ENCODE results near the gene AASDH. TPM values are rescaled to one million over a fixed set of nuclear protein-coding genes. Genes with fewer than 3 reads are reported as not detected.
"Not testable (repeated sequence)": the region's sequence is repeated elsewhere in the genome, so short reads cannot be mapped to it uniquely, and the experiment has no call there.

The AASDH gene
- total RNA-seq, 1 experiment from 2014 or later: 6.6 TPM

GRCh38 chr4:56405016-56405415 is 17.7 kb upstream of the AASDH start:
- DNase-seq (ENCODE audit: low spot score): no peak

- DNase-seq (ENCODE audit: low spot score): no peak
Measured at GRCh38 chr4:56400560-56400959, 13.3 kb upstream of the AASDH start.

- no peak for DNase-seq (ENCODE audit: low spot score)
Measured at GRCh38 chr4:56391270-56391669, 4.0 kb upstream of the AASDH start.

GRCh38 chr4:56389558-56389957 is 2.3 kb upstream of the AASDH start:
- DNase-seq (ENCODE audit: low spot score): no peak

- DNase-seq (ENCODE audit: low spot score): no peak
Measured at GRCh38 chr4:56388306-56388705, 1.0 kb upstream of the AASDH start.

- no peak for DNase-seq (ENCODE audit: low spot score)
Measured at GRCh38 chr4:56386091-56386490, 1.2 kb downstream of the AASDH start.

- no peak for DNase-seq (ENCODE audit: low spot score)
Measured at GRCh38 chr4:56375458-56375857, 11.8 kb downstream of the AASDH start.

- DNase-seq (ENCODE audit: low spot score): no peak
Measured at GRCh38 chr4:56374956-56375355, 12.3 kb downstream of the AASDH start.

GRCh38 chr4:56372774-56373173 is 14.5 kb downstream of the AASDH start:
- DNase-seq (ENCODE audit: low spot score): no peak

GRCh38 chr4:56371426-56372220 is 15.7 kb downstream of the AASDH start:
- DNase-seq (ENCODE audit: low spot score): no peak

- DNase-seq (ENCODE audit: low spot score): no peak
Measured at GRCh38 chr4:56370377-56370776, 16.9 kb downstream of the AASDH start.

GRCh38 chr4:56362981-56363380 is 24.3 kb downstream of the AASDH start:
- DNase-seq (ENCODE audit: low spot score): not testable (repeated sequence)

GRCh38 chr4:56360071-56360470 is 27.2 kb downstream of the AASDH start:
- no peak for DNase-seq (ENCODE audit: low spot score)

GRCh38 chr4:56356650-56357049 is 30.6 kb downstream of the AASDH start:
- DNase-seq (ENCODE audit: low spot score): no peak

- no peak for DNase-seq (ENCODE audit: low spot score)
Measured at GRCh38 chr4:56348576-56348975, 38.7 kb downstream of the AASDH start.

GRCh38 chr4:56345458-56345857 is 41.8 kb downstream of the AASDH start:
- DNase-seq (ENCODE audit: low spot score): no peak

GRCh38 chr4:56342746-56343145 is 44.5 kb downstream of the AASDH start:
- no peak for DNase-seq (ENCODE audit: low spot score)

GRCh38 chr4:56330691-56331090 is 56.6 kb downstream of the AASDH start:
- DNase-seq (ENCODE audit: low spot score): no peak

- DNase-seq (ENCODE audit: low spot score): no peak
Measured at GRCh38 chr4:56326363-56326762, 60.9 kb downstream of the AASDH start.

GRCh38 chr4:56324011-56324610 is 63.2 kb downstream of the AASDH start:
- no peak for DNase-seq (ENCODE audit: low spot score)

GRCh38 chr4:56323327-56323726 is 64.0 kb downstream of the AASDH start:
- no peak for DNase-seq (ENCODE audit: low spot score)

- no peak for DNase-seq (ENCODE audit: low spot score)
Measured at GRCh38 chr4:56321251-56321650, 66.0 kb downstream of the AASDH start.

- DNase-seq (ENCODE audit: low spot score): no peak
Measured at GRCh38 chr4:56320293-56320692, 67.0 kb downstream of the AASDH start.

GRCh38 chr4:56318555-56318954 is 68.7 kb downstream of the AASDH start:
- DNase-seq (ENCODE audit: low spot score): no peak

Data from H4 (cell line).